Measurements from ENCODE around the gene HHATL. TPM values are rescaled to one million over a fixed set of nuclear protein-coding genes. Genes with fewer than 3 reads are reported as not detected.

The HHATL gene
- total RNA-seq, 2 donors from 2014 or later: 1.9 to 5.5 TPM

- 94% methylated on average over 7 of the region's 8 CpGs for WGBS
- no peak overlapping the region for H3K27ac ChIP-seq
- no peaks in the 10 kb centered on the region for H3K4me1 ChIP-seq (replicated peaks)
- H3K36me3 ChIP-seq: no peaks in the 10 kb centered on the region
- TF ChIP-seq CTCF (IDR thresholded peaks at IDR 0.05) (no peak), POLR2A (IDR thresholded peaks at IDR 0.05) (no peak), POLR2AphosphoS5 (IDR thresholded peaks at IDR 0.05) (no peak)
- no peak overlapping the region for H3K4me3 ChIP-seq
- intact Hi-C loops (cut with DNase I): no loop called here
- no peak for DNase-seq (ENCODE audit: low spot score)
- H3K27me3 ChIP-seq (replicated peaks; ENCODE audit: insufficient read depth): no peaks in the 10 kb centered on the region
- H3K9me3 ChIP-seq: no peaks in the 10 kb centered on the region
Measured at GRCh38 chr3:42704136-42704841, 1.7 kb upstream of the HHATL start.

GRCh38 chr3:42703695-42704025 is 1.1 kb upstream of the HHATL start:
- intact Hi-C loops (cut with DNase I): no loop called here
- no peak for DNase-seq (ENCODE audit: low spot score)
- Histone ChIP-seq H3K27ac (no peak overlapping the region), H3K36me3 (no peaks in the 10 kb centered on the region), H3K4me3 (no peak overlapping the region), H3K9me3 (no peaks in the 10 kb centered on the region), H3K27me3 (replicated peaks; ENCODE audit: insufficient read depth) (no peaks in the 10 kb centered on the region), H3K4me1 (replicated peaks) (no peaks in the 10 kb centered on the region)
- WGBS: 79% methylated on average over 5 of the region's 5 CpGs
- TF ChIP-seq POLR2AphosphoS5 (IDR thresholded peaks at IDR 0.05) (no peak), POLR2A (IDR thresholded peaks at IDR 0.05) (no peak), CTCF (IDR thresholded peaks at IDR 0.05) (no peak)

GRCh38 chr3:42702982-42703694 is 540 bp upstream of the HHATL start:
- Histone ChIP-seq H3K27ac (no peak overlapping the region), H3K9me3 (no peaks in the 10 kb centered on the region), H3K36me3 (no peaks in the 10 kb centered on the region), H3K4me3 (no peak overlapping the region), H3K27me3 (replicated peaks; ENCODE audit: insufficient read depth) (no peaks in the 10 kb centered on the region), H3K4me1 (replicated peaks) (no peaks in the 10 kb centered on the region)
- intact Hi-C loops (cut with DNase I): no loop called here
- TF ChIP-seq POLR2AphosphoS5 (IDR thresholded peaks at IDR 0.05) (no peak), POLR2A (IDR thresholded peaks at IDR 0.05) (no peak), CTCF (IDR thresholded peaks at IDR 0.05) (no peak)
- no peak for DNase-seq (ENCODE audit: low spot score)
- 87% methylated on average over 6 of the region's 6 CpGs for WGBS

GRCh38 chr3:42701371-42702065 is 1.1 kb downstream of the HHATL start:
- Histone ChIP-seq H3K4me3 (no peak overlapping the region), H3K27ac (no peak overlapping the region), H3K27me3 (replicated peaks; ENCODE audit: insufficient read depth) (no peaks in the 10 kb centered on the region), H3K36me3 (no peaks in the 10 kb centered on the region), H3K9me3 (no peaks in the 10 kb centered on the region), H3K4me1 (replicated peaks) (no peaks in the 10 kb centered on the region)
- DNase-seq (ENCODE audit: low spot score): no peak
- intact Hi-C loops (cut with DNase I): no loop called here
- WGBS: 72% methylated on average over 10 of the region's 15 CpGs
- TF ChIP-seq CTCF (IDR thresholded peaks at IDR 0.05): no peak
- TF ChIP-seq POLR2AphosphoS5 (IDR thresholded peaks at IDR 0.05): no peak
- TF ChIP-seq POLR2A (IDR thresholded peaks at IDR 0.05): no peak
